ENCODE data around the gene BCKDHB.
"Not testable (repeated sequence)": the region's sequence is repeated elsewhere in the genome, so short reads cannot be mapped to it uniquely, and the experiment has no call there.

BCKDHB gene

GRCh38 chr6:80203283-80203682, 96.8 kb downstream of the BCKDHB start:
- DNase-seq (ENCODE audit: extremely low read depth in 1 of 2, low read depth in 1 of 2), result no peak

- DNase-seq (ENCODE audit: extremely low read depth in 1 of 2, low read depth in 1 of 2), result no peak
Measured at GRCh38 chr6:80205404-80205803, 98.9 kb downstream of the BCKDHB start.

- no peak for DNase-seq (ENCODE audit: extremely low read depth in 1 of 2, low read depth in 1 of 2)
Measured at GRCh38 chr6:80206758-80207157, 100.3 kb downstream of the BCKDHB start.

- DNase-seq (ENCODE audit: extremely low read depth in 1 of 2, low read depth in 1 of 2), result no peak
Measured at GRCh38 chr6:80209430-80209829, 103.0 kb downstream of the BCKDHB start.

- DNase-seq (ENCODE audit: extremely low read depth in 1 of 2, low read depth in 1 of 2), result no peak
Measured at GRCh38 chr6:80210618-80211017, 104.1 kb downstream of the BCKDHB start.

- no peak for DNase-seq (ENCODE audit: extremely low read depth in 1 of 2, low read depth in 1 of 2)
Measured at GRCh38 chr6:80211286-80211685, 104.8 kb downstream of the BCKDHB start.

- DNase-seq (ENCODE audit: extremely low read depth in 1 of 2, low read depth in 1 of 2), result not testable (repeated sequence)
Measured at GRCh38 chr6:80211890-80212289, 105.4 kb downstream of the BCKDHB start.

- DNase-seq (ENCODE audit: extremely low read depth in 1 of 2, low read depth in 1 of 2), result no peak
Measured at GRCh38 chr6:80214436-80215022, 108.1 kb downstream of the BCKDHB start.

- no peak for DNase-seq (ENCODE audit: extremely low read depth in 1 of 2, low read depth in 1 of 2)
Measured at GRCh38 chr6:80215063-80215462, 108.6 kb downstream of the BCKDHB start.

GRCh38 chr6:80217794-80218193, 111.3 kb downstream of the BCKDHB start:
- DNase-seq (ENCODE audit: extremely low read depth in 1 of 2, low read depth in 1 of 2), result no peak

- no peak for DNase-seq (ENCODE audit: extremely low read depth in 1 of 2, low read depth in 1 of 2)
Measured at GRCh38 chr6:80223743-80224212, 117.3 kb downstream of the BCKDHB start.

- DNase-seq (ENCODE audit: extremely low read depth in 1 of 2, low read depth in 1 of 2), result no peak
Measured at GRCh38 chr6:80226151-80226550, 119.7 kb downstream of the BCKDHB start.

- no peak for DNase-seq (ENCODE audit: extremely low read depth in 1 of 2, low read depth in 1 of 2)
Measured at GRCh38 chr6:80226699-80227098, 120.2 kb downstream of the BCKDHB start.

- DNase-seq (ENCODE audit: extremely low read depth in 1 of 2, low read depth in 1 of 2), result no peak
Measured at GRCh38 chr6:80227545-80228105, 121.2 kb downstream of the BCKDHB start.

- DNase-seq (ENCODE audit: extremely low read depth in 1 of 2, low read depth in 1 of 2), result no peak
Measured at GRCh38 chr6:80233262-80233661, 126.8 kb downstream of the BCKDHB start.

- no peak for DNase-seq (ENCODE audit: extremely low read depth in 1 of 2, low read depth in 1 of 2)
Measured at GRCh38 chr6:80233958-80234357, 127.5 kb downstream of the BCKDHB start.

GRCh38 chr6:80234401-80234800, 127.9 kb downstream of the BCKDHB start:
- no peak for DNase-seq (ENCODE audit: extremely low read depth in 1 of 2, low read depth in 1 of 2)

GRCh38 chr6:80234908-80235307, 128.4 kb downstream of the BCKDHB start:
- no peak for DNase-seq (ENCODE audit: extremely low read depth in 1 of 2, low read depth in 1 of 2)

- no peak for DNase-seq (ENCODE audit: extremely low read depth in 1 of 2, low read depth in 1 of 2)
Measured at GRCh38 chr6:80235647-80236046, 129.2 kb downstream of the BCKDHB start.

GRCh38 chr6:80238754-80239153, 132.3 kb downstream of the BCKDHB start:
- DNase-seq (ENCODE audit: extremely low read depth in 1 of 2, low read depth in 1 of 2), result not testable (repeated sequence)

- DNase-seq (ENCODE audit: extremely low read depth in 1 of 2, low read depth in 1 of 2), result no peak
Measured at GRCh38 chr6:80245043-80245442, 138.6 kb downstream of the BCKDHB start.

- DNase-seq (ENCODE audit: extremely low read depth in 1 of 2, low read depth in 1 of 2), result no peak
Measured at GRCh38 chr6:80249897-80250296, 143.4 kb downstream of the BCKDHB start.

Measured in activated CD8-positive, alpha-beta memory T cell treated with anti-CD3 and anti-CD28 coated beads for 1 hour (primary cell).